Activated effector memory CD4-positive, alpha-beta T cell treated with anti-CD3 and anti-CD28 coated beads, Interleukin-2, amount 50 U/mL, for 16 hours (primary cell): ENCODE measurements around the gene RNU5B-1.
"Not testable (repeated sequence)": the region's sequence is repeated elsewhere in the genome, so short reads cannot be mapped to it uniquely, and the experiment has no call there.

Experiments used
- DNase-seq: peaks from one replicate; pipeline ENCODE4 v3.0.0-alpha.2; 2020

Gene RNU5B-1

DNA sequence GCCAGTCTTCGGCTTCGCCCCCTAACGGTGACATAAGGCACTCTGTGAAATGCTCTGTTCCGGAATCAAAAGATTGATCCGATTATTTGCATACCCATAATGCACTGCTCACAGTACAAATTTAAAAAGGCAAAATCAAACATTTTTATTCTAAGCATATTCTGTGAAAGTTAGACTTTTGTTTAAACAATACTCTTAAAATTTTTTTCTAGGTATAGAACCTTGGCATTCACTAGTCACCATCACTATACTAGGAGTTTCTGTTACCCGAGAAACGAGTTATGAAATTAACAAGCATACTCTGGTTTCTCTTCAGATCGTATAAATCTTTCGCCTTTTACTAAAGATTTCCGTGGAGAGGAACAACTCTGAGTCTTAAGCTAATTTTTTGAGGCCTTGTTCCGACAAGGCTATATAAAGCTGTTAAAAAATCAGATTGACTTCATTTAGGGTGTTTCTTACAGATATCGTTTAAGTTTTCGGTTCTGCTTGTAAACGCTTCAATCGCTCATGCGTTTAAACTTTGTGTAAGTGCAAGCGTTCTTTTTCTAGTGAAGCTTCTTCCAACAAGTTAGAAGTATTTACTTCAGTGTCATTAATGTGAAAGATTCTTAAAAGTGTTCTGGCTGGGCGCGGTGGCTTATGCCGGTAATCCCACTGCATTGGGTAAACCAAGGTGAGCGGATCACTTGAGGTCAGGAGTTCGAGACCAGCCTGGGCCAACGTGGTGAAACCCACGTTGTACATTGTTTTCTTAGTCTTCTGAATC, at the start of gene RNU5B-1:
Gene RNU5B-1 (plus strand): TSS at position 297 of the 769 bp plus-strand sequence.
- peak; percentile 90 for DNase-seq

DNA sequence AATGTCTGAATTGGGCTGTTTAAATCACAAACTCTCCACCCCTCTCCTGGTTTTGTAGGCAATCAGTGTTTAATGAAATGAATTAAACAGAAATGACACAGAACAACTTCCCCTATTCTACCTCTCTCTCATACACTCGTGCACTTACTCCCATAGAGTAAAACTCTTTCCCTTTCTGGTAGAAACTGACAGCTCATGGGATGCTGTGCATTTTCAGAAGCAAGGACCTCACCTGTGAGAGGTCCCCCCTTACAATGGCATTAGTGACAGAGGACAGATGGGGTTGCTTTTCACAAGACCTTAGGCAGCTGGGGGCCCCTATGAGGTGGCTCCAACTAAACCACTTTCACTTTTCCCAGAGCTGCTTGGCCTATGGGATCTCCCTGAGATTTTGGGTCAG, 49.7 kb upstream of the RNU5B-1 start:
- DNase-seq, result no peak

DNA sequence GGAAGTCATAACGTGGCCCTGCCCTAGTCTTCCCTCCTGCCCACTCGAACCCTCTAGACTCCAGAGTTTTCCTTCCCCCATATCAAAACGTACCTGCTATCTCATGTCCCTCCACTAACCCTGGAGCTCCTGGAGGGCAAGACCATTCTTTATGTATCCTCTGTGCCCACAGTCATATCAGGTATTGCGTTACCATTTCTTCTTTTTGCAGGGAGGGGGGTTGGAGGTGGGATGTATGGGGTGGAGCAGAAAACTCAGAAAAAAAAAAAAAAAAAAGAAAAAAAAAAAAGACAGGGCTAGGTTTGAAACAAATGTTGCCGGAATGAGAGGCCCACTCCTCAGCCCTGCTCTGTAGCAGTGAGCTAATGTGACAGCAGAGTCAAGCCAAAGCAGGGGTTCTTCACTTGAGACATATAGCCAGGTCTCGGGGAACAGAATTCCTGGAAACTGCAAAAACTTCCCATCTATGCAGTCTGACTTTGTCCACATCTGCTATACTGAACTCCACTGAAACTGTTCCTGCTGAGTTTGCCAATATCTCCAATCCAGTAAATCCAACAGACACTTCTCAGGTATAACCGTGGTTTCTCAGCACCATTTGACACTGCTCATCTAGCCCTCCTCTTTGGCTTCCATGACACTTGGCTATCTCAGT, 48.9 kb upstream of the RNU5B-1 start:
- DNase-seq, result no peak

DNA sequence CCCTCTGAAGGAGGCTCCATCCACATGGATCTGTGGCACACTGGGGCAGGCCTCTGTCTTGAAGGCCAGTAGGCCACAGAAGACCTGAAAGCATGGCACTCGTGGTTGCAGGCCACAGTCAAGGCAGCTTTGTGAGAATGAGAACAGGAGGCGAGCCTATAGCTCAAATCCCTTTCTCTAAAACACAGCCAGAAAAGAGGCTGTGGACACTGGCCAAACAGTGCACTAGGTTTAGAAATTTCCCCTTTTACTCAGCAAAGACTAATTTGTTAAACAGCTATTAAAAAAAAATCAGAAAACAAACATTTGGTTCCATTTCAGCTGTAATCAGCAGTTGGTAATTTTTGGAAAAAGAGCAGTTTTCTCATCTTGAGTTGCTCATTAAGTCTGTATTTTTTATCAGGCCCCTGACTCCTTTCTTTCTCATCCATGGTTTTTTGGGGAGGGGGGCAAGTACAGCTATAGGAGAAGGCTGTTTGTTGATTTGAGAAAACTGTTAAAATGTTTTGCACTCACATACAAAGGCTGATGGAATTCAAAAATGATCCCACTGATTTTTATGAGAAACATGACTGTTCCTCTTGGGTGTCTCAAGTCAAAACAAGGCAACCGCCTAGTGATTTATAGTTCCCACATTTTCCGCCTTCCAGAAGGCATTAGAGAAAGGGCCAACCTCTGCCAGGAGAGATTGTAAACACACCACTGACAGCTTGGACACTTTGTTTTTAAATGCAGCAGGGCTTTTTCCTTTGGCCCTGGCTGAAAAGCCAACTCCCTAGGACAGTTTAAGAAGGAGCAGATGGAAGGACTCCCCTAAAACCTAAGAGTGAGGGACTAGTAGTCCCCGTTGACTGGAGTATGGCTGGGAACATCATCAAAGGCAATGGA, 45.9 kb upstream of the RNU5B-1 start:
- DNase-seq, result no peak

DNA sequence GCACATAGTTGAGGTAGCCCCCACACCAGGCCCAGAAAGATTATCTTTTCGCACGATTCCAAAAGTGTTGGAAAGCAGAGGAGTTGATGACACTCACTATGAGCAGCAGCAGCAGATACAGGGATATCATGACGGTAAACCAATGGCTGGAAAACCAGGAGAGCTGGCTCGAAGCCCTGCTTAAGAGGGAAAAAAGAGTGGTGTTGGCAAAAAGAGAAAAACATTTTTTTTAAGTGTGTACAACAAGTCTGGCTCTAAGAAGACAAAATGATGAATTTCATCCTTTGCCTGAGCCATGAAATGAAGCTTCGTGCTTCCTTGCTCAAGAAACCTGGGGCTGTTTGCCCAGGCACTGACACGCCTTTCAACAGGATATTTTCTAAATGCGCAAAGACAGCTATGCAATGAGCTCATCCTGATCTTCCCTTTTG, 45.1 kb upstream of the RNU5B-1 start:
- DNase-seq, result no peak

DNA sequence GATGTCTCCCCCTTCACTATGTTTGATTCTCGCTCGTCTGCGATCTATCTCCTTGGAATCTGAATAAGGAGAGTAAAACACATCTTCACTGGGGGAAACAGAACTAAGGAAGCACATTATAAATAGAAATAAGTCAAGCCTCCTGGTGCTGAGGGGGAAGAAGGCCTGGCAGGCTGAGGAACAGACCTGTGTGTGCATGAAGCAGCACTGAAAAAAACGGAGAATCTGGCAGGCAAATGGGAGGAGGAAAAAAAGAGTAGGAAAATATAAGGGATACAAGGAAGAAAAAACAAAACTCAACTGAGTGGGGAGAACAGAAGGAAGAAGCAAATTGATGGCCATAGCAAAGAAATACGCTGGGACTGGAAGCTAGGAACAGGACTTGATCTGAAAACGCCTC, 43.5 kb upstream of the RNU5B-1 start:
- no peak for DNase-seq

DNA sequence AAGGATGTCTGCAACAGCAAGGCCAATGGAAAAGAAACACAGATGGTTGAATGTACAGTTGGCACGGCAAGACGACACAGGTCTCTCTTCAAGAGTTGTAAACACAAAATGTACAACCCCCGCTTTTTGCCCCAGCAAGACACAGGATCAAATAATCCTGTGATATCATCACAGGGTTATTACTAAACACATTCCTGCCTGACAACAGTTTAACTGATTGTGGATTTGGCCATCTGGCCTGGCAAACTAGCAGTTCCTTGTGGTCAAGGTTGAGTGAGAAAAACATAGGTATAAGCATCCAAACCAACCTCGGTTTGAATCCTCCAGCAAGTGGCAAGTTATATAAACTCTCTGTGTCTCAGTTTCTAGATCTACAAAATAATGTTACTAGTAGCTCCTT, 41.2 kb upstream of the RNU5B-1 start:
- no peak for DNase-seq

DNA sequence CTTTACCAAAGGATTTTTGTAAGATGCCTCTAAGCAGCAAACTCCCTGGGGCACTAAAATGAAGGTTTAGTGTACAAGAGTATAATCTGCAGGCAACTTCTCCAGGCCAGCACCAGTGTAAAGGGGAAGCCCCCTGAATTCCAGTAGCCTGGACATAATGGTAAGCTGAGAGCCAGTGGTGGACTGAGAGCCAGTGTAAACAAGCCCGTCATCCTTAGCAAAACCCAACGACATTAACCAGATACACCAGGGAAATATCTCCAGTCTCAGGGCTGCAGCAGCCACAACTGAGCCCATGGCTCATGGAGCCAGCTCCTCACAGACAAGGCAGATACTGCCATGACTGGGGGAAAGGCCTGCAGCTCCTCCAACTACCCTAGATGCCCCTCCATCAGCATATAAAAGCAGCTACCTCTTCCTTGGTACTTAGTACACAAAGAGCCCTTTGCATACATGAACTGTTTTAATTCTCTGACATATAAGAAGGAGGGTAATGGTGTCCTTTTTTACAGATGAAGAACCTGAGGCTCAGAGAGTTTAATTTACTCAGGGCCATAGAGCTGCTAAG, 39.5 kb upstream of the RNU5B-1 start:
- no peak for DNase-seq

DNA sequence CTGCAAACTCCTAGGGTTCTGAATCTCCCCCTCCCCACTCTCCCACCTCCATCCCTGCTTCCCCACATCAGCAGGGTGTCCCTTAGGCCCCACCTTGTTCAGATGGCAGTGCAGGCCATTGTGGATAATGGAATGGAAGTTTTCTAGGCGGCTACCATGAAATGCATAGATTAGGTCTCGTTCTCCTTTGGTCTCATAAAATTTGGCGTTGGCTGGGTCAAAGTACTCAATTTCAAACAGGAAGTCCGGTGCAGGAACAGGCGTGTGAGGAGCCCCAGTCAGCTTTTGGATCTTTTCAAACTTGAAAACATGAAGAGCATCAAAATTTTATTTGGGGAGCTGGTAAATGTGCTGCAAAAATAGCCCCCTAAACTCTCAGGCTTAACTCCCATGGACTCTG, 38.0 kb upstream of the RNU5B-1 start:
- no peak for DNase-seq

DNA sequence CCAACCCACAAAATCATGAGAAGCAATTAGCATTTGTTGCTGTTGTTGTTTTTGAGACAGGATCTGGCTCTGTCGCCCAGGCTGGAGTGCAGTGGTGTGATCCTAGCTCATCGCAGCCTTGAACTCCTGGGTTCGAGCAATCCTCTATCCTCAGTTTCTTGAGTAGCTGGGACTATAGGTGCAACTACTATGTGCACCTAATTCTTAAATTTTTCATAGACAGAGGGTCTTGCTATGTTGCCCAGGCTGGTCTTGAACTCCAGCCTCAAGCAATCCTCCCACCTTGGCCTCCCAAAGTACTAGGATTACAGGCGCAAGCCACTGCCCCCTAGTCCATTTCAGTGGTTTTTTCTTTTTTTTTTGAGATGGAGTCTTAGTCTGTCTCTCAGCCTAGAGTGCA, 36.1 kb upstream of the RNU5B-1 start:
- no peak for DNase-seq

DNA sequence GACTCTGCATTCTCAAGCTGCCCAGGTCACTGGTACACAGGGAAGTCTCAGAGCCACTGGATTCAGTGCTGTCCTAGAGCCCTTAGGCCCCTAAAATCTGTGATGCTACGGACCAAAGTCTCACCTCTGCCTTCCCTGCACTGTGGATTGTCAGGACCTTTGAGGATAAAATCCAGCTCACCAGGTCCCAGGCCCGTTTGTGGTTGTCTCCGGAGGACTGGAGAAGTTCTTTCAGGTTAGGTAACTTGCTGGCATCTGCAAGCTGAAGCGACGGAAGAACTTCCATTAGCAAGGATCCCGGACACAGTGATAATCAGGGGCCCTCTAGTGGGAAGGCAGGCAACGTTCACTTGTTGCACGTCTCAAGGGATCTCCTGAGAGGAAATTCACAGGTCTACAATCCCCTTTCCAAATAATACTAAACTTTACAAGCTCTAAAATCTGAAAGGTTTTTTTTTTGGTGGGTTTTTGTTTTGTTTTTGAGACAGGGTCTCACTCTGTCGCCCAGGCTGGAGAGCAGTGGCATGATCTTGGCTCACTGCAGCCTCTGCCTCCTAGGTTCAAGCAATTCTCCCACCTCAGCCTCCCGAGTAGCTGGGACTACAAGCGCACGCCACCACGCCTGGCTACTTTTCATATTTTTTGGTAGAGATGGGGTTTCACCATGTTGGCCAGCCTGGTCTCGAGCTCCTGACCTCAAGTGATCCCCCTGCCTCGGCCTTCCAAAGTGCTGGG, 33.5 kb upstream of the RNU5B-1 start:
- not testable (repeated sequence) for DNase-seq

DNA sequence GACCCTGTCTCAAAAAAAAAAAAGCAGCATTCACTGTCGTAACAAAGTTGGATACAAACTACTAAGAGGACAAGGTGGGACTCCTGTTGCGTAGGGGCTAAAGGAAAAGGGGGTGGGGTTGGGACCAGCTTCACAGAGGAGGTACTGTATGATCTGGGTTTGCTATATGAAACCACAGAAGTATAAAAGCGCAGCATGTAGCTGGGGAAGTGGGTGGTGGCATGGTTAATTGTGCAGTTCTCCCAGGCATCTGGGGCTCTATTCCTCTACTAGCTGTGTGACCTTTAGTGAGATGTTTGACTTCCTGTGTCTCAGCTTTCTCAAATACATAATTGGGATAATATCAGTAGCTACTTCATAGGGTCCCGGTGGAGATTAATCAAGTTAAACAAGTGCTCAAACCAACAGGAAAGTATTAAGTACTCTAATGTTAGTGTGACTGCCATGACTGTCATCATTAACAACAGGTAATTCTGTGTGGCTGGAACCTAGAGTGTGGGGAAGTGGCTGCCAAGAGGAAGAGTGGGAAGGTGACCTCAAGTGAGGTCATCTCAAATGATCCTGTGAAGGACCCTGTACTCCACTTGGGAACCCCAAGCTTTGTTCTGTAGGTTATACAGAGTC, 29.3 kb upstream of the RNU5B-1 start:
- no peak for DNase-seq

DNA sequence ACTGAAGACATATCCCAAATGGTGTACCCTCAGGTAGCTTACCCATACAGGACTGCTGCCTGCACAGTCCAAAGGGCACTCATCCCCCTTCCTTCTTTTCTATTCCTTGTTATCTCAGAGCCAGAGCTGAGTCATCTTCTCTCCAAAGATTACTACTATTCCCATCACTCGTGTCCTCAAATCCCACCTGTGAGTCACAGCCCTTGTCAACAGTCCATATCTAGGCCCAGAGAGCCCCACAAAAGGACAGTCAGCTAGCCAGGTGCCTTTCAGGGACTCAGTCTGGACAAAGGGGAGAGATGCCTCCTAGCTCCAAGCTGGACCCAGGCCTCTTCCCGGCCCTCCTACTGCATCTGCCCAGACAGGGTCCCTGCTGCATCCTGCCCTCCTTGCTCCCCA, 28.8 kb upstream of the RNU5B-1 start:
- no peak for DNase-seq

DNA sequence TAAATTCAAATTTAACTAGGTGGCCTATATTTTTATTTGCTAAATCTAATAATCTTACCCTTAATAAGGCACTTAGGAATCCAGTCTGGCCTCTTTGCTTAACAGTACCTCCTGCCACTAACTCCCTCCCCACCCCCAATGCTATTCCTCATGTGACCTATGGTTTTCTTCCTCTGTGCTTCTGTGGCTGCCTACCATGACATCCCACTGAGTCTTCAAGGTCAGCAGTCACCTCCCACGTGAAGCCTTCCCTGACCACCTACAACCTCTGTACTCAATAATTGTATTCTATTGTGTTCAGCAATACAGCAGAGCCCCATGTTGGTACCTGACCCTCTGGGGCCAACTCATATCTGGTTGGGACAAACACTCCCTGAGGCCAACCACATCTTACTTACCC, 27.5 kb upstream of the RNU5B-1 start:
- no peak for DNase-seq

DNA sequence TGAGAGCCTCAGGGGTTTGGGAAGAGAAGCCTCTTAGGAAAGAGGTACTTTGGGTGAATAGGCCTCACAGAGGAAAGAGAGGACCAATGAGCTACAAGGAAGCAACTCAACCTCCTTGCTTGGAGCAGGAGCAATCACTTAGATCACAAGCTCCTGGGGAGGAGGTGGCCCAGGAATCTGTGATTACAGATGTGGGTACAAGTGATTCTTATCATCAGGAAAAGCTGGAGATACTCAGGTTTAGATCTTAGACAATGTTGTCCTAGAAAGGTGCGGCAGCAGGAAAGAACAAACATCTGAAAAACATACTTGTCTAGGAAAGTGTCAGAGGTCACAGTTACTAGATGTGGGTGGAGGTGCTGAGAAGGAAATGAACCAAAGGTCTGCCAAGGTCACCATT, 26.0 kb upstream of the RNU5B-1 start:
- no peak for DNase-seq

DNA sequence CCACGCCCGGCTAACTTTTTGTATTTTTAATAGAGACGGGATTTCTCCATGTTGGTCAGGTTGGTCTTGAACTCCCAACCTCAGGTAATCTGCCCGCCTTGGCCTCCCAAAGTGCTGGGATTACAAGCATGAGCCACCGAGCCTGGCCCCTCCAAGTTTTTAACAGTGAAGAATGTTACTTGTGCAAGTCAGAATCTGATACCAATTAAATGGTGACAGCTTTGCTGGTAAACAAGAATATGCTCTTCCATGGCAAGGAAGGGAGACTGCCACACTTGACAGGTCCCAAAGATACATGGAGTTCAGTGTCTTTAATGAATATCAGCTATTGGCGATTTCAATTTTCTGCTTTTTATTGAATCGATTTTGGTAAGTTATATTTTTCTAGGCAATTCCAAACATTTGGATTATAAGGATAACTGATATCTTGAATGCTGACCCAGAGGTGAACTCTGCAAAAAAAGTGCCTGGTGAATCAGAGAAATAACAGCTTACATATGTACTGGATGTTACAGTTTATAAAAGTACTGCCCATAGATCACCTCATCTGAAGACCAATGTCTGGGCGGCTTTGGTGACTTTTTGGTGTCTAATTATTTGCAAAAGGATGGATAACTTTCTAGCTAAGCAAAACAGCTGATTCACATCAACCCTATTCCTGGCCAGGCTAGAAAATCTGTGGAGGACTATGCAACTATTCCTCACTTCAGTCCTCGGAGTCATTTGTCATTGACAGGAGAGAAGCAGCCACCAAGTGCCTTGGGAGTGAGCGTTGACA, 19.0 kb upstream of the RNU5B-1 start:
- no peak for DNase-seq

DNA sequence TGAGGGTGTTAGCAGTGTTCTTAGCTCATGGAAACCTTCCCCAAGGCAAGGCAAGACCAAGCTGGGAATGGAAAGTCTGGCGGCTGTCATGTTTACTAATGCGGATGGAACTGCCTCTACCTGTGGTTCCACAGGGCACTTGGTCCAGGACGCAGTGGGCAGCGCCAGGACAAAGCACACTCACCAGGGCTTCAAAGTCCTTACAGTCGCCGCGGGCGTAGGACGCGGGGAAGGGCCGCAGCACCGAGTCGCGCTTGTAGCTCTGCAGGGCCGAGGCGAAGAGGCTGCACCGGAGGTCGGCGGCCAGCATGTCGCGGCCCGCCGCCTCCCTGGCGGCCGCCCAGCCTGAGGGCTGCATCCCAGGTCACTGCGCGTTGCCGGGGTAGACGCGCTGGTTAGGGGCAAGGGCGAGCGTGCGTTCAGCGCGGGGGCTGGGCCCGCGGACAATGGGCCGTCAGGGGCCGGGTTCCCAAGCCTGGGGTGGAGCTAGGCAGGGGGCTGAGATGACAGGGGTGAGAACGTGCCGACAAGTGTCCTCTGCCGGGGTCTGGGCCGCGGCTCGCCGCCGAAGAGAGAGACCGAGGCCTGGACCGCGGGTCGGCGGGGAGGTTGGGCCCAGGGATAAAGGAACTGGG, 18.3 kb upstream of the RNU5B-1 start:
- no peak for DNase-seq

DNA sequence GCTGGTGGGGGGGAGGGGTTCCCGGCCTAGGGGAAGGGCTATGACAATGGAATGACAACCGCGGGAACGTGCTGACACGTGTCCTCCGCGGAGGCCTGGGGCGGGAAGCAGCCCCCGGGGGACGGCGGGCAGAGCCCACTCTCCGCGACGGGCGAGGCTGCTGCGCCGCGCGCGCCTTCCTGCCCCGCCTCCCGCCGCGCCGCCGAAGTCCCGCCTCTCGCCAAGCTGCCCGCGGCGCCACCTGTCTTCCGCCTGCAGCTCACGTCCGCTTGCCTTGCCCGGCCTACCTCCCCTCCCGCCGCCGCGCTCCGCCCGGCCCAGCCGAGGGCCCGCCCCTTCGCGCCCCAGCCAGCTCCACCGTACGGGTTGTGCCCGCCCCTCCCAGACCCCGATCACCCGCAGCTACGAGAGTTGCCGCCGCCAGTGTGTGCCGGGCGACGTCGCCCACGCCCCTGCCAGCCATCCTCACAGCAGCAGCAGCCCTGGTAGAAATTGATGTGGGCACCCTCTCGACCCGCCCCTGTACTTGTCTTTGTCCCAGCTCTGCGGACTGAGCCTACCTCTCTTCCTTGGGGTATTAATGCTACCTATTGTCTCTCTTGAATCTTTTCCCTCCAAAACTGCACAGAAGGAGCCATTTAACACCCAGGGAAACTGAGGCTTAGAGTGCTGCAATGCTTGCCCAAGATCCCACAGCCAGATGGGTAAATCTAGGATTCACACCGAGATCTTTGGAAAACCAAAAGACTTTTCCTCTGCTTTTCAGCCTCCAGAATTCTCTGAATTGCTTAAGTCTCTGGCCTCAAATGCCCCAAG, 17.6 kb upstream of the RNU5B-1 start, which contains the start of gene PARP16:
Gene PARP16 (minus strand): TSS at position 180 of the 816 bp plus-strand sequence. CDS start 457 bp downstream, outside the sequence.
- DNase-seq, result peak; percentile 97

DNA sequence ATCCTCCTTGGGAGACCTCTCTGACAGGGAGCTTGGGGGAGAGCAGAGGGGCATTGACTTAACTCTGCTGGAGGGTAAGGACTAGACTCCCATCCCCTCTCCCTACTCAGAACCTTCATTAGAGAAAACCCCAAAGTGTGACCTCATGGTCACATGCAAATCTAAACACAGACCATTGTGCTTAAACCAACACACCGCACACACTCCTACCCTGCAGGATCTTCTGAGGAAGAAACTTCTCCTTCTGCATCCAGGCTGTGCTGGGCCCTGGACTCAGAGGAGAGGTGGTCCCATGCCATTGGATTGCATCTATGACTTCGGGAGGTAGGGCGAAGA, 17.0 kb upstream of the RNU5B-1 start:
- no peak for DNase-seq
